ENCODE results near the gene CABP1.
"Not testable (repeated sequence)": the region's sequence is repeated elsewhere in the genome, so short reads cannot be mapped to it uniquely, and the experiment has no call there.

CABP1 gene

GRCh38 chr12:120666571-120667390 lies 26.4 kb downstream of the CABP1 start:
- Histone ChIP-seq H3K27me3 (ENCODE audit: control insufficient read depth in 5 of 5, insufficient read depth in 4 of 5, low read length in 5 of 5) (no peaks in the 10 kb centered on the region), H3K9ac (ENCODE audit: low read length in 5 of 5) (no peak overlapping the region), H3K4me3 (ENCODE audit: low read depth in 1 of 5, low read length in 5 of 5) (no peak overlapping the region), H3K4me1 (ENCODE audit: control insufficient read depth in 5 of 5, insufficient read depth in 5 of 5, low read length in 5 of 5) (peaks cover 0 to 9% (median 7%) of the 10 kb centered on the region in 5 donors), H3K27ac (ENCODE audit: low read depth, low read length) (no peak overlapping the region), H3K36me3 (ENCODE audit: control insufficient read depth in 5 of 5, insufficient read depth in 5 of 5, low read length in 5 of 5) (peaks cover 0 to 1% (median 0%) of the 10 kb centered on the region in 5 donors), H3K9me3 (ENCODE audit: control insufficient read depth in 5 of 5, low read length in 5 of 5) (no peaks in the 10 kb centered on the region)

- H3K27ac ChIP-seq (ENCODE audit: low read depth, low read length) = no peak overlapping the region
- H3K9ac ChIP-seq (ENCODE audit: low read length in 5 of 5) = no peak overlapping the region
- no peaks in the 10 kb centered on the region for H3K9me3 ChIP-seq (ENCODE audit: control insufficient read depth in 5 of 5, low read length in 5 of 5)
- H3K4me3 ChIP-seq (ENCODE audit: low read depth in 1 of 5, low read length in 5 of 5) = no peak overlapping the region
- no peaks in the 10 kb centered on the region for H3K36me3 ChIP-seq (ENCODE audit: control insufficient read depth in 5 of 5, insufficient read depth in 5 of 5, low read length in 5 of 5)
- H3K27me3 ChIP-seq (ENCODE audit: control insufficient read depth in 5 of 5, insufficient read depth in 4 of 5, low read length in 5 of 5) = no peaks in the 10 kb centered on the region
- peaks cover 0 to 9% (median 7%) of the 10 kb centered on the region in 5 donors for H3K4me1 ChIP-seq (ENCODE audit: control insufficient read depth in 5 of 5, insufficient read depth in 5 of 5, low read length in 5 of 5)
Measured at GRCh38 chr12:120668091-120668867, 27.9 kb downstream of the CABP1 start.

GRCh38 chr12:120668868-120669840 lies 28.7 kb downstream of the CABP1 start:
- peak overlapping the region in 1 of 5 donors; percentile 30 for H3K9ac ChIP-seq (ENCODE audit: low read length in 5 of 5)

GRCh38 chr12:120670237-120670636 lies 29.8 kb downstream of the CABP1 start:
- H3K27ac ChIP-seq (ENCODE audit: low read depth, low read length); H3K9ac ChIP-seq (ENCODE audit: low read length in 5 of 5); H3K36me3 ChIP-seq (ENCODE audit: control insufficient read depth in 5 of 5, insufficient read depth in 5 of 5, low read length in 5 of 5); H3K9me3 ChIP-seq (ENCODE audit: control insufficient read depth in 5 of 5, low read length in 5 of 5); H3K4me3 ChIP-seq (ENCODE audit: low read depth in 1 of 5, low read length in 5 of 5); H3K4me1 ChIP-seq (ENCODE audit: control insufficient read depth in 5 of 5, insufficient read depth in 5 of 5, low read length in 5 of 5); H3K27me3 ChIP-seq (ENCODE audit: control insufficient read depth in 5 of 5, insufficient read depth in 4 of 5, low read length in 5 of 5): not testable (repeated sequence)

More at GRCh38 chr12:120668868-120669840, 28.7 kb downstream of the CABP1 start:
- H3K27ac ChIP-seq (ENCODE audit: low read depth, low read length) = no peak overlapping the region
- H3K4me3 ChIP-seq (ENCODE audit: low read depth in 1 of 5, low read length in 5 of 5) = peak overlapping the region in 1 of 5 donors; percentile 29
- H3K27me3 ChIP-seq (ENCODE audit: control insufficient read depth in 5 of 5, insufficient read depth in 4 of 5, low read length in 5 of 5) = no peaks in the 10 kb centered on the region
- no peaks in the 10 kb centered on the region for H3K36me3 ChIP-seq (ENCODE audit: control insufficient read depth in 5 of 5, insufficient read depth in 5 of 5, low read length in 5 of 5)
- no peaks in the 10 kb centered on the region for H3K9me3 ChIP-seq (ENCODE audit: control insufficient read depth in 5 of 5, low read length in 5 of 5)
- H3K4me1 ChIP-seq (ENCODE audit: control insufficient read depth in 5 of 5, insufficient read depth in 5 of 5, low read length in 5 of 5) = peaks cover 0 to 9% (median 7%) of the 10 kb centered on the region in 5 donors

GRCh38 chr12:120670667-120671066 lies 30.2 kb downstream of the CABP1 start:
- Histone ChIP-seq H3K27ac (ENCODE audit: low read depth, low read length) (no peak overlapping the region), H3K27me3 (ENCODE audit: control insufficient read depth in 5 of 5, insufficient read depth in 4 of 5, low read length in 5 of 5) (no peaks in the 10 kb centered on the region), H3K36me3 (ENCODE audit: control insufficient read depth in 5 of 5, insufficient read depth in 5 of 5, low read length in 5 of 5) (no peaks in the 10 kb centered on the region), H3K9ac (ENCODE audit: low read length in 5 of 5) (no peak overlapping the region), H3K4me1 (ENCODE audit: control insufficient read depth in 5 of 5, insufficient read depth in 5 of 5, low read length in 5 of 5) (peaks cover 0 to 9% (median 7%) of the 10 kb centered on the region in 5 donors), H3K9me3 (ENCODE audit: control insufficient read depth in 5 of 5, low read length in 5 of 5) (no peaks in the 10 kb centered on the region), H3K4me3 (ENCODE audit: low read depth in 1 of 5, low read length in 5 of 5) (no peak overlapping the region)

- no peaks in the 10 kb centered on the region for H3K27me3 ChIP-seq (ENCODE audit: control insufficient read depth in 5 of 5, insufficient read depth in 4 of 5, low read length in 5 of 5)
- no peaks in the 10 kb centered on the region for H3K9me3 ChIP-seq (ENCODE audit: control insufficient read depth in 5 of 5, low read length in 5 of 5)
- no peak overlapping the region for H3K9ac ChIP-seq (ENCODE audit: low read length in 5 of 5)
- no peak overlapping the region for H3K27ac ChIP-seq (ENCODE audit: low read depth, low read length)
- H3K36me3 ChIP-seq (ENCODE audit: control insufficient read depth in 5 of 5, insufficient read depth in 5 of 5, low read length in 5 of 5) = no peaks in the 10 kb centered on the region
- no peak overlapping the region for H3K4me3 ChIP-seq (ENCODE audit: low read depth in 1 of 5, low read length in 5 of 5)
- H3K4me1 ChIP-seq (ENCODE audit: control insufficient read depth in 5 of 5, insufficient read depth in 5 of 5, low read length in 5 of 5) = peaks cover 1 to 17% (median 6%) of the 10 kb centered on the region in 5 donors
Measured at GRCh38 chr12:120674097-120674636, 33.7 kb downstream of the CABP1 start.

- no peaks in the 10 kb centered on the region for H3K9me3 ChIP-seq (ENCODE audit: control insufficient read depth in 5 of 5, low read length in 5 of 5)
- H3K27me3 ChIP-seq (ENCODE audit: control insufficient read depth in 5 of 5, insufficient read depth in 4 of 5, low read length in 5 of 5) = no peaks in the 10 kb centered on the region
- no peak overlapping the region for H3K9ac ChIP-seq (ENCODE audit: low read length in 5 of 5)
- H3K27ac ChIP-seq (ENCODE audit: low read depth, low read length) = peak overlapping the region; percentile 77
- no peak overlapping the region for H3K4me3 ChIP-seq (ENCODE audit: low read depth in 1 of 5, low read length in 5 of 5)
- H3K4me1 ChIP-seq (ENCODE audit: control insufficient read depth in 5 of 5, insufficient read depth in 5 of 5, low read length in 5 of 5) = peaks cover 0 to 28% (median 6%) of the 10 kb centered on the region in 5 donors
- H3K36me3 ChIP-seq (ENCODE audit: control insufficient read depth in 5 of 5, insufficient read depth in 5 of 5, low read length in 5 of 5) = no peaks in the 10 kb centered on the region
Measured at GRCh38 chr12:120677765-120678473, 37.5 kb downstream of the CABP1 start.

GRCh38 chr12:120678572-120678971 lies 38.1 kb downstream of the CABP1 start:
- Histone ChIP-seq H3K9ac (ENCODE audit: low read length in 5 of 5) (no peak overlapping the region), H3K27ac (ENCODE audit: low read depth, low read length) (peak overlapping the region; percentile 77), H3K36me3 (ENCODE audit: control insufficient read depth in 5 of 5, insufficient read depth in 5 of 5, low read length in 5 of 5) (no peaks in the 10 kb centered on the region), H3K4me1 (ENCODE audit: control insufficient read depth in 5 of 5, insufficient read depth in 5 of 5, low read length in 5 of 5) (peaks cover 0 to 32% (median 6%) of the 10 kb centered on the region in 5 donors), H3K27me3 (ENCODE audit: control insufficient read depth in 5 of 5, insufficient read depth in 4 of 5, low read length in 5 of 5) (no peaks in the 10 kb centered on the region), H3K4me3 (ENCODE audit: low read depth in 1 of 5, low read length in 5 of 5) (peak overlapping the region in 1 of 5 donors; percentile 27), H3K9me3 (ENCODE audit: control insufficient read depth in 5 of 5, low read length in 5 of 5) (no peaks in the 10 kb centered on the region)

- H3K9ac ChIP-seq (ENCODE audit: low read length in 5 of 5) = no peak overlapping the region
- no peaks in the 10 kb centered on the region for H3K36me3 ChIP-seq (ENCODE audit: control insufficient read depth in 5 of 5, insufficient read depth in 5 of 5, low read length in 5 of 5)
- no peak overlapping the region for H3K27ac ChIP-seq (ENCODE audit: low read depth, low read length)
- H3K4me3 ChIP-seq (ENCODE audit: low read depth in 1 of 5, low read length in 5 of 5) = no peak overlapping the region
- no peaks in the 10 kb centered on the region for H3K27me3 ChIP-seq (ENCODE audit: control insufficient read depth in 5 of 5, insufficient read depth in 4 of 5, low read length in 5 of 5)
- peaks cover 2 to 32% (median 6%) of the 10 kb centered on the region in 5 donors for H3K4me1 ChIP-seq (ENCODE audit: control insufficient read depth in 5 of 5, insufficient read depth in 5 of 5, low read length in 5 of 5)
- no peaks in the 10 kb centered on the region for H3K9me3 ChIP-seq (ENCODE audit: control insufficient read depth in 5 of 5, low read length in 5 of 5)
Measured at GRCh38 chr12:120680165-120680738, 39.8 kb downstream of the CABP1 start.

Data from subcutaneous abdominal adipose tissue (tissue), 5 donors.